GM23248 (cell line): ENCODE results near the gene KCTD2.

Experiments
- EZH2 ChIP-seq: fragments of 200-600 bp; sonication (generic); IDR thresholded peaks from 2 replicates; pipeline ENCODE4 v1.6.1; 2018; ENCODE audit warnings: antibody characterized with exemption, mild to moderate bottlenecking; ENCODE audit not compliant: insufficient read depth, poor library complexity, severe bottlenecking
- EZH2phosphoT487 ChIP-seq: fragments of 200-600 bp; sonication (generic); IDR thresholded peaks from 2 replicates; pipeline ENCODE4 v1.6.1; 2018; ENCODE audit warnings: antibody characterized with exemption, moderate library complexity, mild to moderate bottlenecking, low read depth; ENCODE audit not compliant: insufficient read depth

GRCh38 chr17:75082683-75083082 is 35.7 kb downstream of the KCTD2 start:
- no peak for TF ChIP-seq EZH2
- TF ChIP-seq EZH2phosphoT487 = no peak
